ENCODE data around the gene RTKN.
A peak's percentile ranks its signal among the peaks of the same experiment; 100 is the strongest.
"Not testable (repeated sequence)": the region's sequence is repeated elsewhere in the genome, so short reads cannot be mapped to it uniquely, and the experiment has no call there.

RTKN gene

DNA sequence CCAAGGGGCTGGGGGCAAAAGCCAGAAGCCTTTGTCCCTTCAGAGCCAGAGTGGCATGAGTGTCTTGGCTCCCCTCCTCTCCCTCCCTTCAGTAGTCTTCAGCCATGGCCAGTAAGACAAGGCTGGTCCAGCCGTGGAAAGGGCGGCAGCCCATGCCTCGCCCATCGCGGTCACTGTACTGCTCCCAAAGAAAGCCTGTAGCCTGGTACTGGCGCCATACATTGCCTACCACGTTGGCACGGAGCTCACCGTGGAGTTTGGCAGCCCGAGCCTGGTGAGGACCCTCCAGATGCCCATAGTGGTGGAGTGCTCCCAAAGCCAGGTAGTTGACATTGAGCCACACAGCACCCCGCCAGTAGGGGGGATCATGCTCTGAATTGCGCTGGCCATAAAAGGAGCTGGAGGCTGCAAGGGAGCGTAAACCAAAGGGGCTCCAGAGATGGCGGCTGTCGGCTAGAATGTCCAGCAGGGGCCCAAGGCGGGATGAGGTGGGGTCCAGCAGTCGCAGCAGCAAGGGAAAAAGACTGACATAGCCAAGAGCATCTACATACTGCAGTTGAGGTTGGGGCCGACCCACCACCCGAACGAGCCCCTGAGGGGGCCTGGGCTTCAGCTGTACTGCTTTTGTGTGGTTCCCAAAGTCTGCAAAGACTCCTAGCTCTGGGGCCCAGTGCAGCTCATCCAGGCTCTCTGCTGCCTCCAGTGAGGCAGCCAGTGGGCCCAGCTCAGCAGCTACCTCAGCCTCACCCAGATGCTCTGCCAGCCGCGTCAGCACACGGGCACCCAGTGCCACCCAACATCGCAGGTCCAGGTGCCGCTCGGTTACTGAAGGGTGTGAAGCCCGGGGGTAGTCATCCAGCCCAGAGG, 19.7 kb upstream of the RTKN start:
- no peak for DNase-seq

DNA sequence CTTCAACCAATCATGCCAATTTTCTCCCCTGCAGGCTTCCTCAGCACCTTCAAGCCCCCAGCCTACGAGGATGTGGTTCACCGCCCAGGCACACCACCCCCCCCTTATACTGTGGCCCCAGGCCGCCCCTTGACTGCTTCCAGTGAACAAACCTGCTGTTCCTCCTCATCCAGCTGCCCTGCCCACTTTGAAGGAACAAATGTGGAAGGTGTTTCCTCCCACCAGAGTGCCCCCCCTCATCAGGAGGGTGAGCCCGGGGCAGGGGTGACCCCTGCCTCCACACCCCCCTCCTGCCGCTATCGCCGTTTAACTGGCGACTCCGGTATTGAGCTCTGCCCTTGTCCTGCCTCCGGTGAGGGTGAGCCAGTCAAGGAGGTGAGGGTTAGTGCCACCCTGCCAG, 18.4 kb upstream of the RTKN start:
- not testable (repeated sequence) for DNase-seq

DNA sequence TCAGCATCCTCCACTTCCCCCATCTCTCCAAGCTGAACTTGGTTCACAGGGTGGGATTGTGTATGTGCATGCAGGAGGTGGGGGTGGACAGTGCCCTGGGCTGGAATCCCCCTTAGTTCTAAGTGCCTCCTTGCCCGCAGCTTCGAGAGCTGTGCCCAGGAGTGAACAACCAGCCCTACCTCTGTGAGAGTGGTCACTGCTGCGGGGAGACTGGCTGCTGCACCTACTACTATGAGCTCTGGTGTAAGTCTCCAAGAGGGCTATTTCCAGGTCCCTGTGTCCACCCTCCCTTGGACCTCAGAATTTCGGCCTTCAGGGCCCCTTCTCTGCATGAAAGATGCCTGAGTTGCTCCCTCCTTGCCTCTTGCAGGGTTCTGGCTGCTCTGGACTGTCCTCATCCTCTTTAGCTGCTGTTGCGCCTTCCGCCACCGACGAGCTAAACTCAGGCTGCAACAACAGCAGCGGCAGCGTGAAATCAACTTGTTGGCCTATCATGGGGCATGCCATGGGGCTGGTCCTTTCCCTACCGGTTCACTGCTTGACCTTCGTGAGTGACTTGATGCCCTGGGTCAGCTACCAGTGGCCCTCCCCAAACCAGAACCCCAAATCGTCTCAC, 17.9 kb upstream of the RTKN start:
- not testable (repeated sequence) for DNase-seq

DNA sequence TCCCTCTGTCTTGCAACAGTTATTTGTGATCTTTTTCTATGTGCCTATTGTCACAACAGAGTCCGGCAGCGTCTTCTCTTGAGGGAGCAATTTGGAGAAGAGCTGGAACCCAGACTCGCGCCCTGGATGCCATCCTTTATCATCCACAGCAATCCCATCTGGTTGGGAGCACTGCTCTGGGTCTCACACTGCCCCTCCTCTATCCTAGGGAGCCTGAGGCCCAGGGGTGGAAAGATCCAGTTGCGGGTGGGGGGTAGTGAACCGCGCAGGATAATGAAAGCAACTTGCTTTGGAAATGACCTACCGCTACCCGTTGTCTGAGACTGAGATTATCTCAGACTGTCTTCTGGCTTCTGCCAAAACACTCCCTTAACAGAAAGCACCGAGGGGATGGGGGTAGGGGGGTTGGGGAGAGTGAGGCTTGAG, 17.2 kb upstream of the RTKN start:
- DNase-seq: no peak

DNA sequence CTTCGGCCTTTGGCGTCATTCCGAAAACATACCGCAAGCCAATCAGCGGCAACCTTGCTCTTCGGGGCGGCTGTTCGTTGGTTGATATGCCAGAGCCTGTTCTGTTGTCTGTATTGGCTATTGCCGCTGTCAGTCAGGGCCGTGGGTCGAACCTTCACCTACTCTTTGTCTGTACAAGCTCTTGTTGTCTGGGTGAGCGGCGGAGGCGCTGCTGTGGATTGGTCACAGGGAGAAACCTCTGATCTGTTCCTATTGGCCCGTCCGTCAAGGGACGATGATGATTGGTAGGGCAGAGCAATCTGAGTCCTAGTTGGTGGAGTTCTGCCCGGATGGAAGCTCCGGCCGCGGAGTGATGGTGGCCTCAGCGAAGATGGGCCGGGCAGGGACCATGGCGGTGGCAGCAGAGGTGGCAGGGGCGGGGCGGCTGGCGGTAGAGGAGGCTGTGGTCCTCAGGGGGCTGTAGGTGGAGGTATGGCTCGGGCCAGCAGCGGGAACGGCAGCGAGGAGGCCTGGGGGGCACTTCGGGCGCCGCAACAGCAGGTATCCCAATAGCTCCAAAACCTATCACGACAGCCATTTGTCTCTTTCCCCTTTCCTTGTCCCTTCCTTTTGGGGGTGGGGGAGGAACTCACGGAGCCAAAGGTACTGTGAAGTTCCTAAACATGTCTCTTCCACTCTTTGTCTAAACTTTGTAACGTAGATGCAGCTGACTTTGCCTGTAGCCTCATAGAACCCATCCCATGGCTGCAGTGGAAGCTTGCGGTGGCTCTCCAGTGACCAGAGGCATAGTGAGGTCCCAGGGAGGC, 16.6 kb upstream of the RTKN start, which contains the start of gene WBP1:
TSS of gene WBP1 (plus strand) at position 307 of the 806 bp plus-strand sequence. CDS start at position 472, 165 bp downstream.
- peak; percentile 100 for DNase-seq

DNA sequence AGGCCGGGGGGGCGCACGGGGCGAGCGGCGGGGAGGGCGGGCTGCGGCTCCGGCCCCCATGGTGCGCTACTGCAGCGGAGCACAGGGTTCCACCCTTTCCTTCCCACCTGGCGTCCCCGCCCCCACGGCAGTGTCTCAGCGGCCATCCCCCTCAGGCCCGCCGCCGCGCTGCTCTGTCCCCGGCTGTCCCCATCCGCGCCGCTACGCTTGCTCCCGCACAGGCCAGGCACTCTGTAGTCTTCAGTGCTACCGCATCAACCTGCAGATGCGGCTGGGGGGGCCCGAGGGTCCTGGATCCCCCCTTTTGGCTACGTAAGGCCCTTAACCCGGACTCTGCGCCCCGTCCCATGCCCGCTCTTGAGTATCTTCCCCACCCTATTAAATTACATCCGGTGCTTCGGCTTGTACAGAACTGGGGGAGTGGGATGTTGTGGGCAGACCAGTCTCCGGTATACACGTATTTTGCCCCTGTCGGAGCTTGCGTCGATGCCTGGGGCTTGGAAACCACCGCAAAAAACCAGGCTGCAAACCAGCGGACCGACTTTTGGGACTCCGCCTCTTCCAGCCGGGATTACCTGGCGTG, 15.9 kb upstream of the RTKN start:
- peak; percentile 86 for DNase-seq

DNA sequence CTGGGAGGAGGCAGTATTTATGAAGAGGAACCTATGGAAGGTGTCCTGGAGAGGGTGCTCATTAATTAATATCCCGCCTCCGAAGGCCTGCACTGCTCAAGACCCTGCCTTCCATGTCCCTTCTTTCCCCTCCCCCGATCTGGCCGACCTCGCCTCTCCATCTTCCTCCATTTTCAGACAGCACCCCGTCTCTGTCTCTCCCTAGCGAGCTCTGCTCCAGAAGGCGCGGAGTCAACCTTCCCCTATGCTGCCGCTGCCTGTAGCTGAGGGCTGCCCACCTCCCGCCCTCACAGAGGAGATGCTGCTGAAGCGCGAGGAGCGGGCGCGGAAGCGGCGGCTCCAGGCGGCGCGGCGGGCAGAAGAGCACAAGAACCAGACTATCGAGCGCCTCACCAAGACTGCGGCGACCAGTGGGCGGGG, 15.4 kb upstream of the RTKN start:
- no peak for DNase-seq

DNA sequence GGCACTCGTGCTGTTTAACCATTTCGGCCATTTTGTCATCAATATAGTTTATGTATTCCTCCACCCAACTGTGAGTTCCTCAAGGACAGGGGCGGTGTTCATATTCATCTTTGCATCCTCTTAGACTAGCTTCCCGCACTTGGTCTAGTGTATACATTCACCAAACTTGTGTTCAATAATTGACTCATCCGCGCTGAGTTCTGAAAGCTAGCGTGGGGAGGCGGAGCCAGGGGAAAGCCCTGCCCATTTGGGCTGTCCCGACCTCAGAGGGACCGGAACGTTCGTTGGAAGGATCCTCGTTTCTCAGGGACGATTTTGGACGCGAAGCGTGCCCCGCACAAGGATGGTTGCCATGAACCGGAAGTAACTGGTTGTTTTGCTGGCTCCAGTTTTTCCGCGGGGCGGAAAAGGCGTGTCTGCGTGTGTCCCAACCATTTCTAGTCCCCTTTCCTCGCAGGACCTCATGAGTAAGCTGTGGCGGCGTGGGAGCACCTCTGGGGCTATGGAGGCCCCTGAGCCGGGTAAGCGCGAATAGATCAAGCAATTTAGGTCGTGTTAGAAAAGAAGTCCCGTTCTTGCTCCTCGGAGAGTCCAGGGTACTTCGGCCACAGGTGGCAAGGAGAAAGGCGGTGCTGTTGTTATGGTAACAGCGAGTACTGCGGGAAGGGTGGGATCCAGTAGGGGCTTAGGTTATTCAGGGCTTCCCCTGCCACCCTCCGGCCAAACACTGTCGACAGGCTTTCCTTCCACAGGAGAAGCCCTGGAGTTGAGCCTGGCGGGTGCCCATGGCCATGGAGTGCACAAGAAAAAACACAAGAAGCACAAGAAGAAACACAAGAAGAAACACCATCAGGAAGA, 13.1 kb upstream of the RTKN start, which contains the start of gene INO80B:
TSS of gene INO80B (plus strand) at position 434 of the 858 bp plus-strand sequence. CDS start at position 464, 30 bp downstream.
- DNase-seq: peak; percentile 99

DNA sequence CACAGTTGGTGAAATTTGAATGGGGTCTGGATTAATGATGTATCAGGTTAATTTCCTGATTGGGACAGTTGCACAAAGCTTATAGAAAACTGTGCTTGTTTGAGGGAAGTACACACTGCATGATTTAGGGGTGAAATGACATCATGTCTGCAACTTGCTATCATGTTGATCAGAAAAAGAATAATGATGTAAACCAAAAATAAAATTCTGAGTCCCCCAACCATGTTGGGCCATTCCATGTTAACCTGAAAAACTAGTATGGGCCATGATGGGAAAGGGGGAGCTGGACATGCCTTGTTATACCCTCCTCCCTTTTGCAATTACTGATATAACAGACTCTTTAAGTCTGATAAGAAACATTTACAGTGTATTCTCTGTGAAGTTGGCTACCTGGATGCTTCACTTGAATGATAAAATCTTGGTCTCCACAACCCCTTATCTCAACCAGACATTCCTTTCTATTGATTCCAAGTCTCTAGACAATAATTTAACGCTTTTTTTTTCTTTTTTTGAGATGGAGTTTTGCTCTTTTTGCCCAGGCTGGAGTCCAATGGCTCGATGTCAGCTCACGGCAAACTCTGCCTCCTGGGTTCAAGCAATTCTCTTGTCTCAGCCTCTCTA, 8.9 kb upstream of the RTKN start:
- DNase-seq: no peak

DNA sequence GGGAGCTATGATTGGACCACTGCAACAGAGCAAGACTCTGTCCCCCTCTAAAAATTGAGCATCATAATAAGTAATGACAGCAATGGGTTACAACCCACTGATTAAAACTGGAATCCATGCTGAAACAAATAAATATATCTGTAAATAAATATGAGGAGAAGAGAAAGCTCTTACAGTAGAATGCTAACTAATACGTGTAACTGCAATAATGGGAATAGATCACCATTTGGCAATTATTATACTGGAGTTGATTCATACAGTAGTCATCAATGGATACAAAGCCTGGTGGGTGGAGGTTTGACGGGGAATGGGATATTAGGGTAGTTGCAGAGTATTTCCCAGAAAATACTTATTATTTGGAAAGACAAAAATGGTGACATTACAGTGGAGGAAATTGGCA, 7.0 kb upstream of the RTKN start:
- DNase-seq: no peak

DNA sequence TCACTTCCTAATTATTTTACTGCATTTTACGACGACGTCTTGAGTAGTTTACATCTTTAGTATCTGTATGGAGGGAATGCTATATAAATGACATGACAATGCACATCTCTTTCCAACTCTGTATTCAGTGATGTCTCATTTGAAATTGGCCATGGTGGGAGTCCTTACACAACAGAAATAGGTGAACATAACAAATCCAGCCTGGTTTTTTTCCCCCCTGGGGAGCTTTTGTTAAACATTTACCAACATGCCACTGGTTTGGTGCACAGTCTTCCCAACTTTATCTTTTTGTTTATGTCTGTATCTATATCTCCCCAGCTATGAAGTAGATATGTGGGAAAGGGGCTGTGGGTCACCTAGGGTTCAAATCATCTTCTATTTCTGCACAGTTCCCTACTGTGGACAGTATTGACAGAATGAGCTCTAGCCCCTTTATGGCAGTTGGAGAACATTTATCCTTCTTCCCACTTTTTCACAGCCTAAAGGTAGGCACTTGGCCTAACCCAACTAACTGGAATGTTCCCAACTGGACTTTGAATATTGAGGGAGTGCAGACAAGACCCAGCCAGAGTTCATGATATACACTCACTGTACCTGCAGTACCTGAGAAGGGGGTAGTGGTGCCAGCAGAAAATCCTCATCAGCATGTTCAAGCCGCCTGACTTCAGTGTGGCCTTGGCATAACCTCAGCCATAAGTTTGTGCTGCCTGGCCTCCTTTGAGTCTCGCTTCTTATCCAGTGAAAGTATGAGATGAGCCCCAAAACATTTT, 5.7 kb upstream of the RTKN start:
- no peak for DNase-seq

DNA sequence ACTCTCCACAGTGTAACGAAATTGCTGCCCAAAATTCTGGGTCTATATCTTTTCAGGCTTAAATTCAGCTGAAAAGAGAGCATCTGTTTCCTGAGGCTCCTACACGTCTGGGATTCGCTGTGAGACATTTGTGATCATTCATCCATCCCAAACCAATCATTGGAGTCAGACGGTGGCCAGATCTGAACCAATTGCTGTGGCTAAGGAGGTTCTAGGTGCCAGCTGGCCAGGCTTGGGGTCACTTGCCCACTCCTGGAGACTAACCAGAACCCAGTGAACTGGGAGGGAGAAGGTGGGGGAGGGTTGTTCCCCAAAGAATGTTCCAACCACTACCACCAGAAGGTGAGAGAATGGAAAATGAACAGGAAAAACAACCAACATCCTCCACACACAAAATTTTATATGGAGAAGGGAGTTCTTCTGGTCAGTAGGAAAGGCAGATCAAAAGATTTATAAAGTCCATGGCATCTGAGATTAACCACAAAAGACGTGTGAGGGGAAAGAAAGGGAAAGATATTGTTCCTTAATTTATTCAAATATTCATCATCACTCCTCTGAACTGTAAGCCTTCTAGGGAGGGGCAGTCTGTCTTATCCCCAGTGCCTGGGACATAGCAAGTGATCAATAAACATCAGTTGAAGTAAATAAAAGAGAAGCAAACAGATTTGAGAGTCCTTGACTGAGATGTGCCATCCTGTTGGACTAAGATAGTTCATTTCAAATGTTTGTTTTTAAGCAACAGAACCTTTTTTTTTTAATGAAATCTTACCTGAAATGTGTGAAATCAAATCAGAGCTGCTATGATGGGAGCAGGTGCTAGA, 3.0 kb upstream of the RTKN start:
- no peak for DNase-seq

DNA sequence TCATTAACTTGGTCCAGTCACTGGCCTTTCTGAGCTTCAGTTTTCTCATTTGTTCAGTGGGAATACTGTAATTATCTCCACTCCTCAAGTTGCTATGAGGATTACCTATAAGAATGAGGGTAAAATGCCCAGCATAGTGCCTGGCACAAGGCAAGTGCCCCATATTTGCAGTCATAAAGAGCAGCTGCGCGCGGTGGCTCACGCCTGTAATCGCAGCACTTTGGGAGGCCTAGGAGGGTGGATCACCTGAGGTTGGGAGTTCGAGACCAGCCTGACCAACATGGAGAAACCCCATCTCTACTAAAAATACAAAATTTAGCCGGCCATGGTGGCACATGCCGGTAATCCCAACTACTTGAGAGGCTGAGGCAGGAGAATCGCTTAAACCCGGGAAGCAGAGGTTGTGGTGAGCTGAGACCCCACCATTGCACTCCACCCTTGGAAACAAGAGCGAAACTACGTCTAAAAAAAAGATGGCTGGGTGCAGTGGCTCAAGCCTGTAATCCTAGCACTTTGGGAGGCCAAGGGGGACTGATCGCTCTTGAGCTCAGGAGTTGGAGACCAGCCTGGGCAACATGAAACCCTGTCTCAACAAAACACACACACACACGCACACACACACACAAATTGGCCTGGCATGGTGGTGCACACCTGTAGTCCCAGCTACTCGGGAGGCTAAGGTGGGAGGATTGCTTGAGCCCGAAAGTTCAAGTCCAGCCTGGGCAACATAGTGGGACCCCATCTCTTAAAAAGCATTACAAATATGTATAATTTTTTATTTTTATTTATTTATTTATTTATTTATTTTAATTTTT, 953 bp upstream of the RTKN start:
- not testable (repeated sequence) for DNase-seq

DNA sequence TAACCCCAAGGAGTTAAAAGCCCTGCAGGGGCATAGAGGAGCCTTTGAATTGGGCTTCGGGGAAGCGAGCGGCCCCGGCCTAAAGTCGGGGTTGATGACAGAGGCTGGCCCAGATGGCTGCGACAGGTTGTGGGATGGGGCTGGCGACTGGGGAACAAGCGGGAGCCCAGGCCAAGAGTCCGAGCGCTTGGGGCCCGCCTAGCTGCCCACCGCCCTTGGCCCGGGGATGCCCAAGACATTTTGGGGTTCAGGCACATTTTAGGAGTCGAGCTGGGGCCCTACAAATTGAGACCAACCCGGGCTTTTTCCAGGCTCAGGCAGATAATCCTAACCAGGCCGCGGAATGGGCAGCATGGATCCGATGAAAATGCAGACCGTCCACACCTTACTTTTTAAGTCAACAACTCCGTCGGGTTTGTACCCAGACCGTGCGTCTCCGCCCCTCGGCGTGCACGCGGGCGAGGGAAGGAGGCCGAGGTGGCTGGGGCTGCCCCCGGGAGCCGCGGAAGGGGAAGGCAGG, 507 bp downstream of the RTKN start:
- DNase-seq: no peak

DNA sequence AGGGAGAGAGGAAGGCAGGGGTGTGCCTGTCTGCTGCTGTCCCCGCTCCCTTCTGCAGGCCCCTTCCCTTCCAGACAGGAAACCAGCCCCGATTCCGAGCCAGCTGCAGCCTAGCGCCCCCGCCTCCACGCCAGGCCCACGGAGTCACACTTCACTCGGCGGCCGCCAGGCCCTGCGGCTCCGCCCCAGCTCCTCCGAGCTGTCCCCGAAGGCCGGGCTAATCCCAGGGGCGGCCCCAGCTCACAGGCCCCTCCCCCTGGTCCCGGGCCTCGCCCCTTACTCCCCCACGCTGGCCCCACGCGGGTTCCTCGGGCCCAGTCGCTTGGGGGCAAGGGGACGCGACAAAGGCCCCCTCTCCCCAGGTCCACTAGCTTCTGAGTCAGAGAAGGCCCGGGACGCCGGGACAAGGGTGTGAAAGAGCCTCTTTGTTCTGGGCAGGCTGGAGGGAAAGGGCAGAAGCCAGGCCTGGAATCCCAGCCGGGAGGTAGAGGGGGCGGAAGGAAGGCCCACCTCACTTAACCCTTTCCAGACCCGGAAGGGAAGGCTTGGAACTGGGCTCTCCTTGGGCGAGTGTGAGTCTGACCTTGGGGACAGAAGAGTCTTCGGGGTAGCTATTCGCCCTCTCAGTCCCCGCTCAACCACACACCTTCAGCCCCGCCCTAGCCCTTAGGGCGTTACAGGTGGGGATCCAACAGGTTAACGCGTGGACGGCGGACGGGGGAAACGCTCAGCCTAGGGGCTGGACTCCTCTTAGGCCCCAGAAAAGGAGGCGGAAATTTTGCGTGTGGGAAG, 1.2 kb downstream of the RTKN start:
- peak; percentile 47 for DNase-seq

DNA sequence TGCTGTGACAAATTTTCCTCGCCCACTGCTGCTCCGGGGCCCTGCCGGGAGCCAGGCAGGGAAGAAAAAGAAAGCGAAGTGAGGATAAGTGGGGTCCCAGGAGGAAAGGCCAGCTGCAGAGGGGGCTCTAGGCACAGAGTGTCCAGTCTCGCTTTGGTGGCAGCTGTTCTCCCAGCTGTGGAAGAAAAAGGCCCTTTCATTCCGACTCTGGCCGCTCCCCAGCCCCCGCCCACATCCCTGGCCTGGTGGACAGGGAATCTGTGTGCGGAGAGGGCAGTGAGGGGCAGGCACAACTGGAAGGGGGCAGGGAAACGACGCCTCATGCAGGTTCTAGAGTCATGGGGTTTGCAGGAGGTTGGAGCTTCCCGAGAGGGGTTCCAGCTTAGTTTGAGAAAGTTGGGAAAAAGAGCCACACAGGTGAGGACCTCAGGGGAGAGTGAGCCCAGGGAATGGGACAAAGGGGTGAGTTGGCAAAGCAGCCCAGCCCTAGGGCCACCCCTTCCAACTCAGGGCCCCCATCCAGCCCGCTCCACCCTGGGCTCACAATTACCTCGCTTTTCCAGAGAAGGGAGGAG, 1.8 kb downstream of the RTKN start:
- DNase-seq: no peak

DNA sequence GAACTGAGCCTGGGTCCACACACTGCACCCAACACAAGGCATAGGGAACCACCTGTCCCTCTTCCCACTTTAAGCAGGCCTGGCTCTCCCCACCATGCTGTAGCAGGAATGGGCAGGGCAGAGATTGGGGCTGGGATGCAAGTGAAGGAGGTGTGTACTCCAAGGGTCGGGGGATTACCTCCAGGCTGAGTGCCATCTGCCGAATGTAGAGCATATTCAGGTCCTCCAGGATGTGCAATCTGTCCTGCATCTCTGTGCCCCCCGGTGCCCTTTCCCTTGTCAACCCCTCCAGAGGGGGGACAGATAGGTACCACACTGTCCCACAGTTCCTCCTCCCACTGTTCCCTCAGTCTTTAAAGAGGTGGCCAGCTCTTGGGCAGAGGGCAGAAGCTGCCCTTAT, 2.4 kb downstream of the RTKN start:
- DNase-seq: no peak
